Activated CD4-positive, alpha-beta memory T cell treated with anti-CD3 and anti-CD28 coated beads for 36 hours (primary cell): ENCODE measurements around the gene C19orf44. TPM values are rescaled to one million over a fixed set of nuclear protein-coding genes. Genes with fewer than 3 reads are reported as not detected.
"Not testable (repeated sequence)": the region's sequence is repeated elsewhere in the genome, so short reads cannot be mapped to it uniquely, and the experiment has no call there.

Experiments used
- CTCF ChIA-PET: fragments of 350-600 bp; sonication (Branson Sonifier 250); formaldehyde crosslinking; loops from one replicate; lab custom pipeline; 2021; ENCODE audit warnings: antibody characterized with exemption, inconsistent platforms; lab: Charles Lee
- POLR2A ChIA-PET: fragments of 350-600 bp; sonication (Branson Sonifier 250); formaldehyde crosslinking; loops from one replicate; lab custom pipeline; 2021; ENCODE audit warnings: antibody characterized with exemption; lab: Charles Lee
- DNase-seq: peaks from one replicate; pipeline ENCODE4 v3.0.0-alpha.2; 2020
- H3K27ac Mint-ChIP-seq: one replicate; pipeline ENCODE4 v1.8.0; 2021; ENCODE audit warnings: mixed read lengths
- H3K27me3 Mint-ChIP-seq: one replicate; pipeline ENCODE4 v1.8.0; 2021; ENCODE audit warnings: mixed read lengths
- H3K36me3 Mint-ChIP-seq: one replicate; pipeline ENCODE4 v1.8.0; 2021; ENCODE audit warnings: mixed read lengths
- H3K4me1 Mint-ChIP-seq: one replicate; pipeline ENCODE4 v1.8.0; 2021; ENCODE audit warnings: low read depth, mixed read lengths
- H3K4me3 Mint-ChIP-seq: one replicate; pipeline ENCODE4 v1.8.0; 2021; ENCODE audit warnings: mild to moderate bottlenecking, mixed read lengths
- H3K9me3 Mint-ChIP-seq: one replicate; pipeline ENCODE4 v1.8.0; 2021; ENCODE audit warnings: mixed read lengths
- intact Hi-C: fragments of 100-400 bp; cut with micrococcal nuclease; formaldehyde crosslinking; loops from one replicate; pipeline ENCODE4 v1.15.1; 2023
- total RNA-seq, 2 experiments: library from RNA; stranded (reverse); gene quantifications; one replicate each; pipeline ENCODE4 v1.2.3, GENCODE V29; 2021

The C19orf44 gene
- total RNA-seq, 2 experiments from 2014 or later: 2.2 to 2.6 TPM

- Mint-ChIP-seq H3K27ac (no peak overlapping the region), H3K36me3 (peaks cover 9% of the 10 kb centered on the region), H3K4me3 (no peak overlapping the region), H3K27me3 (no peaks in the 10 kb centered on the region), H3K4me1 (peaks cover 5% of the 10 kb centered on the region), H3K9me3 (no peaks in the 10 kb centered on the region)
- no peak for DNase-seq
- intact Hi-C loops: no loop called here
- POLR2A ChIA-PET: interaction anchor here (1.1 kb wide), 1 partner anchor 124 kb away, joined by 3 read pairs; the partner anchor contains the start of gene MED26
- CTCF ChIA-PET: no interaction called here
Measured at GRCh38 chr19:16504271-16504670, 8.1 kb downstream of the C19orf44 start.

- DNase-seq, POLR2A ChIA-PET, H3K9me3 Mint-ChIP-seq, H3K27me3 Mint-ChIP-seq, intact Hi-C loops, H3K4me3 Mint-ChIP-seq, H3K4me1 Mint-ChIP-seq, CTCF ChIA-PET, H3K27ac Mint-ChIP-seq: not testable (repeated sequence)
- peaks cover 12% of the 10 kb centered on the region for H3K36me3 Mint-ChIP-seq
Measured at GRCh38 chr19:16506161-16506560, 10.0 kb downstream of the C19orf44 start.

- Mint-ChIP-seq H3K27me3 (no peaks in the 10 kb centered on the region), H3K4me1 (peaks cover 5% of the 10 kb centered on the region), H3K27ac (no peak overlapping the region), H3K4me3 (no peak overlapping the region), H3K36me3 (peaks cover 10% of the 10 kb centered on the region), H3K9me3 (no peaks in the 10 kb centered on the region)
- ChIA-PET CTCF (no interaction called here), POLR2A (no interaction called here)
- no peak for DNase-seq
- intact Hi-C loops: no loop called here
Measured at GRCh38 chr19:16506961-16507360, 10.8 kb downstream of the C19orf44 start.

- H3K27me3 Mint-ChIP-seq: no peaks in the 10 kb centered on the region
- no peak for DNase-seq
- H3K4me1 Mint-ChIP-seq: no peaks in the 10 kb centered on the region
- intact Hi-C loops: no loop called here
- no peak overlapping the region for H3K4me3 Mint-ChIP-seq
- H3K9me3 Mint-ChIP-seq: no peaks in the 10 kb centered on the region
- H3K36me3 Mint-ChIP-seq: peaks cover 10% of the 10 kb centered on the region
- no peak overlapping the region for H3K27ac Mint-ChIP-seq
- ChIA-PET CTCF (no interaction called here), POLR2A (no interaction called here)
Measured at GRCh38 chr19:16508546-16508945, 12.4 kb downstream of the C19orf44 start.

- CTCF ChIA-PET: no interaction called here
- Mint-ChIP-seq H3K4me3 (no peak overlapping the region), H3K27ac (no peak overlapping the region), H3K36me3 (peaks cover 8% of the 10 kb centered on the region), H3K9me3 (no peaks in the 10 kb centered on the region), H3K4me1 (no peaks in the 10 kb centered on the region), H3K27me3 (no peaks in the 10 kb centered on the region)
- POLR2A ChIA-PET: no interaction called here
- intact Hi-C loops: no loop called here
- no peak for DNase-seq
Measured at GRCh38 chr19:16509141-16510061, 13.2 kb downstream of the C19orf44 start.

- CTCF ChIA-PET, DNase-seq, H3K4me1 Mint-ChIP-seq, H3K9me3 Mint-ChIP-seq, H3K4me3 Mint-ChIP-seq, intact Hi-C loops, H3K27ac Mint-ChIP-seq, H3K36me3 Mint-ChIP-seq, H3K27me3 Mint-ChIP-seq, POLR2A ChIA-PET: not testable (repeated sequence)
Measured at GRCh38 chr19:16512611-16513010, 16.4 kb downstream of the C19orf44 start.

- POLR2A ChIA-PET: no interaction called here
- H3K27ac Mint-ChIP-seq: no peak overlapping the region
- no peaks in the 10 kb centered on the region for H3K4me1 Mint-ChIP-seq
- intact Hi-C loops: no loop called here
- no peak overlapping the region for H3K4me3 Mint-ChIP-seq
- H3K36me3 Mint-ChIP-seq: peaks cover 20% of the 10 kb centered on the region
- no peak for DNase-seq
- CTCF ChIA-PET: interaction anchor here (0.6 kb wide), 2 partner anchors 13 to 885 kb away, joined by 3 read pairs; no protein-coding TSS in a partner anchor
- H3K27me3 Mint-ChIP-seq: no peaks in the 10 kb centered on the region
- no peaks in the 10 kb centered on the region for H3K9me3 Mint-ChIP-seq
Measured at GRCh38 chr19:16514383-16515019, 18.3 kb downstream of the C19orf44 start.

GRCh38 chr19:16516381-16516780 is 20.2 kb downstream of the C19orf44 start:
- intact Hi-C loops: no loop called here
- no peak for DNase-seq
- Mint-ChIP-seq H3K27me3 (no peaks in the 10 kb centered on the region), H3K27ac (no peak overlapping the region), H3K9me3 (no peaks in the 10 kb centered on the region), H3K4me3 (no peak overlapping the region), H3K4me1 (no peaks in the 10 kb centered on the region), H3K36me3 (peaks cover 30% of the 10 kb centered on the region)
- POLR2A ChIA-PET: no interaction called here
- CTCF ChIA-PET: no interaction called here

- Mint-ChIP-seq H3K4me3 (no peak overlapping the region), H3K27me3 (no peaks in the 10 kb centered on the region), H3K9me3 (no peaks in the 10 kb centered on the region), H3K4me1 (no peaks in the 10 kb centered on the region), H3K27ac (no peak overlapping the region), H3K36me3 (peaks cover 30% of the 10 kb centered on the region)
- intact Hi-C loops: no loop called here
- ChIA-PET CTCF (interaction anchor here (1.0 to 1.2 kb wide), 2 partner anchors 30 to 75 kb away, joined by 3 read pairs; no protein-coding TSS in a partner anchor), POLR2A (no interaction called here)
- DNase-seq: no peak
Measured at GRCh38 chr19:16516923-16517610, 20.9 kb downstream of the C19orf44 start.

GRCh38 chr19:16518061-16518460 is 21.9 kb downstream of the C19orf44 start:
- no peaks in the 10 kb centered on the region for H3K27me3 Mint-ChIP-seq
- DNase-seq: no peak
- intact Hi-C loops: no loop called here
- no peaks in the 10 kb centered on the region for H3K4me1 Mint-ChIP-seq
- H3K9me3 Mint-ChIP-seq: no peaks in the 10 kb centered on the region
- ChIA-PET CTCF (interaction anchor here (1.2 kb wide), 1 partner anchor 31 kb away, joined by 3 read pairs; no protein-coding TSS in a partner anchor), POLR2A (no interaction called here)
- H3K4me3 Mint-ChIP-seq: no peak overlapping the region
- H3K27ac Mint-ChIP-seq: no peak overlapping the region
- H3K36me3 Mint-ChIP-seq: peaks cover 35% of the 10 kb centered on the region

GRCh38 chr19:16518483-16519229 is 22.5 kb downstream of the C19orf44 start:
- H3K27ac Mint-ChIP-seq: no peak overlapping the region
- intact Hi-C loops: no loop called here
- ChIA-PET POLR2A (no interaction called here), CTCF (no interaction called here)
- H3K27me3 Mint-ChIP-seq: no peaks in the 10 kb centered on the region
- no peaks in the 10 kb centered on the region for H3K9me3 Mint-ChIP-seq
- no peak overlapping the region for H3K4me3 Mint-ChIP-seq
- H3K4me1 Mint-ChIP-seq: no peaks in the 10 kb centered on the region
- DNase-seq: no peak
- H3K36me3 Mint-ChIP-seq: peaks cover 35% of the 10 kb centered on the region
